Peyer's patch (tissue), 4 donors: ENCODE data around the gene RTCA.

Experiments
- POLR2A ChIP-seq, 2 donors: fragments of 450-650 bp; IDR thresholded peaks; one replicate each; pipeline ENCODE4 v1.5.1; 2017; ENCODE audit warnings: antibody characterized with exemption in 2 of 2, mild to moderate bottlenecking in 2 of 2, moderate library complexity in 2 of 2
- TF ChIP-seq, protein P1 (sequence below), 6 experiments: fragments of 450-650 bp in 4 of 6; fragments of 200-600 bp in 2 of 6; sonication (generic) in 1 of 6; IDR thresholded peaks; one replicate each; pipeline ENCODE4 v1.5.1; 2017 to 2019; ENCODE audit warnings: antibody characterized with exemption in 6 of 6, mild to moderate bottlenecking in 3 of 6, moderate library complexity in 1 of 6

GRCh38 chr1:100308777-100309176 is 42.8 kb downstream of the RTCA start:
- TF ChIP-seq, protein P1, sequence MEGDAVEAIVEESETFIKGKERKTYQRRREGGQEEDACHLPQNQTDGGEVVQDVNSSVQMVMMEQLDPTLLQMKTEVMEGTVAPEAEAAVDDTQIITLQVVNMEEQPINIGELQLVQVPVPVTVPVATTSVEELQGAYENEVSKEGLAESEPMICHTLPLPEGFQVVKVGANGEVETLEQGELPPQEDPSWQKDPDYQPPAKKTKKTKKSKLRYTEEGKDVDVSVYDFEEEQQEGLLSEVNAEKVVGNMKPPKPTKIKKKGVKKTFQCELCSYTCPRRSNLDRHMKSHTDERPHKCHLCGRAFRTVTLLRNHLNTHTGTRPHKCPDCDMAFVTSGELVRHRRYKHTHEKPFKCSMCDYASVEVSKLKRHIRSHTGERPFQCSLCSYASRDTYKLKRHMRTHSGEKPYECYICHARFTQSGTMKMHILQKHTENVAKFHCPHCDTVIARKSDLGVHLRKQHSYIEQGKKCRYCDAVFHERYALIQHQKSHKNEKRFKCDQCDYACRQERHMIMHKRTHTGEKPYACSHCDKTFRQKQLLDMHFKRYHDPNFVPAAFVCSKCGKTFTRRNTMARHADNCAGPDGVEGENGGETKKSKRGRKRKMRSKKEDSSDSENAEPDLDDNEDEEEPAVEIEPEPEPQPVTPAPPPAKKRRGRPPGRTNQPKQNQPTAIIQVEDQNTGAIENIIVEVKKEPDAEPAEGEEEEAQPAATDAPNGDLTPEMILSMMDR (IDR thresholded peaks at IDR 0.05), result no peak
- no peak for TF ChIP-seq POLR2A (IDR thresholded peaks at IDR 0.05)
